GM18520 (cell line): ENCODE results near the gene FAM227A.

ENCODE experiments used
- ATAC-seq: cut with Tn5 transposase; IDR thresholded peaks from one replicate; pipeline ENCODE4 v1.9.1; 2021; ENCODE audit not compliant: unreplicated experiment

Gene FAM227A

DNA sequence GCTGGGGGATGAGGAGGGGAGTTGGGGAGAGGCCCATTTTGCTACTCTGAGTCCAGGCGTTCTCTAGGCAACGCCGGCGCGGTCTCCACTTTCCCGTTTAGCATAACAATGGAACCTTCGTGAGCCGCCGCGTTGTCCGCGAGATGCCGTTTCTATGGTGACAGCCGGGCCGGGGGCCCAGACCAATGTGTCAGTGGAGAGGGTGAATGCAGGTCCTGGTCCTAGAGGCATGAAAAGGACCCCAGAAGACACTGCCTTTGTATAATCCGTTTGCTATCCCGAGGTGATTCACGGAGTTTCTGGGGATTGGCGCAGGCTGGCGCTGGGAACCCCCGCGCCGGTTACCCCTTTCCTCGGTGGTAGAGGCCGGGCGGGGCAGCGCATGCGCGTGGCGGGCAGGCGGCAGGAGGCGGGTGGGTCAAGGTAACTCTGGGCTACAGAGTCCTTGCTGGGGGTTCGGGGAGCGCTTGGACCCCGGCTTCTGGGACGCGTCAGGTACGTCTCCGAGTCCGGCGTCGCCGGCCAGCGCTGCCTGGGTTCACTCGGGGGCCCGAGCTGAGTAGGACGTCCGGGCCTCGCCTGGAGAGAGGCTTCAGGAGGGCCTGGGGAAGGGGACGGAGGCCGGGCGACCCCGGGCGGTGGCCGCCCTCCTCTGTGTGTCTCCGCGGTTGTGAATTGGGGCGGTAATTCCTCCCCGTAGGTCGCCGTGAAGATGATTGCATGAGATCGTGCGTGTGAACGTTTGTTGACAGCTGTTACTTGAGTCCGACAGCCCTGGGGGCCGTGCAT lies at the start of gene FAM227A, which contains the start of gene CBY1:
TSS of gene FAM227A (minus strand) at position 137 of the 789 bp plus-strand sequence. CDS start 6,224 bp downstream, outside the sequence.
TSS of gene CBY1 (plus strand) at position 383 of the 789 bp plus-strand sequence. CDS start 11,417 bp downstream, outside the sequence.
- no peak for ATAC-seq

DNA sequence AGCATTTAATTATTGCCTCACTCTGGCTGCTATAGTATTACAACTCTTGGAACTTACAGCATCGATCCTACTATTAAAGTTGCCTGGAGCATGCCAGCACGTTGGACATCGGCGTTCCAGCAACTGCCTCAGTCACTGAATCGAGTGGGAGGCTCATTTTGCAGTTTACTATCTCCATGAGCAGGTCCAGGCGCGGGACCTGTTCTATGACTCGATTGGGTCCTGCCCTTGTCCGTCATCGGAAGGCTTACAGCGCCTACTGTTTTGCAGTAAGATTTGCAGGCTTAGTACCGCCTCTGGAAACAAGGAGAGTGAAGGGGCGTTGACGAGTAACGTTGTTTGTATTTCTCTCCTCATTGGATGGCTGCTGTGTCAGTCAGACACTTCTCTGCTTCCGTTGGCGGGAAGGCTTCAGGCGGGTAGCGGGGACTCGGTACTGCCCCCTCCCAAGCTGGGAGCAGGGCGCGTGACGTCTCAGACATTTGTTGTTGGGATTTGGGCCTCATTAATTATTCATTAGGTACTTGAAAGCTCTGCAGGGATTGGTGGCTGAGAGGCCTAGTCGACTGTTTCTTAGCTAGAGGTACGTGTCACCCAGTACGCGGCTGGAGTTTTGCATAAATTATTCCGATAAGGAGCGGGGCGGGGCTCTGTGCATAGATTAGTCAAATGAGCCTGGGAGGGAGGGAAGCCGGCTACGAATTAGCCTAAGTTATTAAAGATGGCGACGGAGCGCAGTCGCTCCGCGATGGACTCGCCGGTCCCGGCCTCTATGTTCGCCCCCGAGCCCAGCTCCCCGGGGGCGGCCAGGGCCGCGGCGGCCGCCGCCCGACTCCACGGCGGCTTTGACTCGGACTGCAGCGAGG lies 49.3 kb upstream of the FAM227A start, which contains the start of gene GTPBP1:
TSS of gene GTPBP1 (plus strand) at position 710 of the 866 bp plus-strand sequence. CDS start at position 722, 12 bp downstream.
- ATAC-seq = peak; percentile 57

DNA sequence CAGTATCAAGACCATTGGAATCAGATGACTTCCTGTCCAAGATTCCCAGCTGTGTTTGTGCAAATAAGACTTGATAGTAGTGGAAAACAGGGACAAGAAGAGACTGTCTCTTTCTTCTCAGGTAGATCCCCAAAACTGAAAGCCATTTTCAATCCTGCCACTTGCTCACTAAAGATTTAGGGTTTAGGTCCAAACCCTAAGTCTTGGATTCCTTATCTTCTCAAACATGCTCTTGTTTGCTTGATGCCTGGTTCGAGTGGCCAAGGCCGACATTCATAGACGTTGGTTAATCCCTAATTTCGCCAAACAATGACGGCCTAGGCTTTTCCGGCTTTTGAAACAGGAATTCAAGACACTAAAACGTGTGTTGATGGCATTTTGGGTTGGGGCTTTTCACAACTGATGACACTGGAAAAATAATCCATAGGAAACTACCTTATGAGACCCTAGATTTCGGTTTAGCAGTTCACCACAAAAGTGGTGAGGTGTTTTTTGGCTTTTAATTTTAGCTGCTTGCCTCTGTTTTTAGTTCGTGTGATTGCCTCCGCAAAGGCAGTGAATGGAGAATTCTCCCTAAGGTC lies 48.6 kb upstream of the FAM227A start:
- ATAC-seq = no peak

DNA sequence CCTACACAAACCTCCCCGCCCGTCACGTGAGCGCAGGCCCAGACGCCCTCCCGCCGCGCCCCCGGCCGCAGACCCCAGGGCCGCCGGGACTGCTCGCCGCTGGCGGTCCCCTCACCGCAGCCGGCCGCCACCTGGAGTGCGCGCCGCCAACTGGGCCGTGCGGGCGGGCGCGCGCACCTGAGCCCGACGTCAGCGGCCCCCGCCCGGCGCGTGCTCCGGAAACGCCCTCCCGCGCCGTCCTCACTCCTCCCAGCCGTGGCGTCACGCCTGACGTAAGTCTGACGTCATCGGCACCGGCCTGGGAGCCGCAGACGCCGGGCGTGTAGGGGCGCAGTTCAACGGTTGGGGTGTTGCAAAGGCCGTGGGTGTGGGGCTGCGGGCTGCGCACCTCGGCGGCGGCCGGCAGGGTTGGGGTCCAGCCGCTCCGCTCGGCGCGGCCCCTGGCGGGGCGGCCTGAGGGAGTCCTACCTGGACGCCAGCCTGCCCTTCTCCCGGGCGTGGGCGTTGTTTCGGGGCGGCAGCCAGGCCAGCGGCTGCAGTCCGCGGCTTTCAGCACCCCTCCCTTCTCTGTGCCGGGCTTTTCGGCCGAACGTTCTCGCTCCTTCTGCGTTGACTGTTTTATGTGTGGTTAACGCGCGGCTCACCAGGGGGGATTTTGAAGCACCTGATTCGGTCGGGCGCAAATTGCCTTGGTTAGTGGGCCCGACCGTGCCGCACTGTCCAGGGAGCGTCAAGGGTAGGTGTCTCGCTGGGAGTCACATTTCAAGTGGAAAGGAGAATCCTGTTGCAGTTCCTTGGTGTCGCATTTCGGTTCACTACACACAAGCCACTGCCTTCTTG lies 44.8 kb upstream of the FAM227A start, which contains the start of gene JOSD1:
TSS of gene JOSD1 (minus strand) at position 155 of the 840 bp plus-strand sequence. CDS start 956 bp downstream, outside the sequence.
- ATAC-seq = peak; percentile 26

DNA sequence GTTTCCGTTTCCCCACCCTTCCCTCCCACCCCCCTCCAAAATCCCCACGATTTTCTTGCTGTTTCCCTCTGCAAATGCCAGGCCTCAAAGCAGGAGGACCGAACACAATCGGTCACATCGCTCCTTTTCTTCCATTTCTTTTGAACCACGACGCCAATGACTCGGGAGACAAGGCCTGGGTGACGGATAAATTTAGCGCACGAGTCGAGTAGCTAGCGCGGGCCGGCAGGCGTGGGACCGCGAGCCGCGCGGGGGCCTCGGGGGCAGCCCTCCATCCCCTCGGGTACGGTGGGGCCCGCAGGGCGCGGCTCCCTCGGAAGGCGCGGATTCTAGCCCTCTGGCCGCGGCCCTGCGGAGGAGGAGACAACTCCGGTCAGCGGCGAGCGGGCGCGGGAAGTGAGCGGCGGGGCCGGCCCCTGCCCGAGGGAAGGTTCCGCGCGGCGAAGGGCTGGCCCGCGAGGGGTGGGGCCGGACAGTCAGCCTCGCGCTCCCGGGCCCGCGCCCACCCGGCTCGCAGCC lies 44.1 kb upstream of the FAM227A start:
- peak; percentile 17 for ATAC-seq

DNA sequence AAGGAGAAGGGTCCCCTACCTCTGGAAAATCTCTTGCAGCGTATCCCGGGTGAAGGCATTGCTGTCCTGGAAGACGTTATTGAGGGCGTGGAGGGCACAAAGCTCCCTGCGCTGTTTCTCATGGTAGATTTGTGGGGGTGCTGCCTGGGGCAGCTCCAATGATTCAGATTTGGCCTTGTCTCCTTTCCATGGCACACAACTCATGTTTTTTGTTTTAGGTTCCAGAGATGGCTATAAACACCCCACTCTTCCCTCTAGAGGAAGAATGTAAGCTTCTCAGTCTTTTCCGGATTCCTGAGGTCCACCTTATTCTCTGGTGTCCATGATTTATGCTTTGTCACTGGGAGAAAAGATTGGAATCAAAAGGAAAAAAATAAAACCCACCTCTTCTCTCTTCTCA lies 43.6 kb upstream of the FAM227A start:
- ATAC-seq = no peak

DNA sequence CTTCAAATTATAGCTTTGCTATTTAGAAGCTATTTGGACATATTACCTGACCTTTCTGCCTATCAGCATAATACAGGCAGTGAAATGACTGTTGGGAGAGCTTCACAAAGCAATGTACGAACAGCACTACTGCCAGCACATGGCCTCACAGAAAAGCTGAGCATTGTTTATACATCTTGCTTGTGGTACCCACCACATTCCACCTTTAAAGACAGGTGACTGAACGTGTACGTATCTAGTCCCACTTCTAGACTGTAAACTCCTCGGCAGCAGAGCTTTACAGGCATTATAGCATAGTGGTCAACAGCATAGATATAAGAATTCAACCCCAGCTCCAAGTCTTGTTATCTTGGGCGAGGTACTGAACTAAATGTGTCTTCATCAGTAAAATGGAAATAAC lies 43.0 kb upstream of the FAM227A start:
- ATAC-seq = no peak

DNA sequence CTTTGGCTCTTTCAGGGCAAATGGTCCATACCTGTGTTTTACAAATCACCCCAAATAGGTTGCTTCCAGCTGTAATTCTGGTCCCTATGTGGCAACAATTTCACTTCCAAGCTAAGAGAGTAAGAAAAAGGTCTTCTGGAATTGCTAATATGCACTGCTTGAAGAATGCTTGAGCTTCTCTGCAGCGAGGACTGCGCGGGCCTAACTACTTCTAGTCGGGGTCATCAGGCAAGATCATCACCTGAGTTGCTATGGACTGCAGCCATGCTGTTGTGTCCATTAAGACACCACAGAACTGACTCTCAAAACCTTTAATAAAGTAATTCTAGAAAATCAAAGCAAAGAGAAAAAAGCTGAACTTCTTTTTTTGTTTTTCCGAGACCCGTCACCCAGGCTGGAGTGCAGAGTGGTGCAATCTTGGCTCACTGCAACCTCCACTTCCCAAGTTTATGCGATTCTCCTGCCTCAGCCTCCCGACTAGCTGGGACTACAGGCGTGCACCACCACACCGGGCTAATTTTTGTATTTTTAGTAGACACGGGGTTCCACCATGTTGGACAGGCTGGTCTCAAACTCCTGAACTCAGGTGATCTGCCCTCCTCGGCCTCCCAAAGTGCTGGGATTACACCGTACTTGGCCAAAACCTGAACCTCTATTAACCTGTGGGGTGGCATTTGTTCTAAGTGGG lies 42.4 kb upstream of the FAM227A start:
- ATAC-seq = no peak

DNA sequence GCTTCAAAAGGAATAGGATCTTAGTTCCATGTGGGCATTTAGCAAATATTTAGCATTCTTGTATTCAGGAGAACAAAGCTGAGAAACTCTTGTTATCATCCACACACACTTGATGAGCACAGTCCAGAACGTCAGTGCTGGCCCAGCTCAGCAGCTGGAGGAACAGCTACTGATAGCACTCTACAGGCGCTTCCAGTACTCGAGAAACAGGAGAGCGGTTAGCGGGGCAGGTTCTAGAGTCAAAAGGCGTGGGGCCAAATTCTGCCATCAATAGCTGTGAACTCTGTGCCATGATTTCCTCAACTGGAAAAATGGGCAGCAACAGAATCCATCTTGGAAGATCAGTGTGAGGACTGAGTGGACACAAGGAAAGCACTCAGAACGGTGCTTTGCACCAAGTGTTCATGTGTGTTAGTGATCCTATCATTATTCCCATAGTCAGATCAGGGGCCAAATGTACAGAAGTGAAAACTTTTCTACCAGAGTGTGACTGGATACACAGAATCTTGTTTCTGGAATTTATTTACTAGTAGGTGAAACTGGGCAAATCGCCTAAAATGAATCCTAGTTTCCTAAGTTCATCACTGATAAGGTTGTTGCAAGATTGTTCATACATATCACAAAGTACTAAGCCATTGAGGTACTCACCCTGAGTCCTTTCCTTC lies 41.4 kb upstream of the FAM227A start:
- no peak for ATAC-seq

DNA sequence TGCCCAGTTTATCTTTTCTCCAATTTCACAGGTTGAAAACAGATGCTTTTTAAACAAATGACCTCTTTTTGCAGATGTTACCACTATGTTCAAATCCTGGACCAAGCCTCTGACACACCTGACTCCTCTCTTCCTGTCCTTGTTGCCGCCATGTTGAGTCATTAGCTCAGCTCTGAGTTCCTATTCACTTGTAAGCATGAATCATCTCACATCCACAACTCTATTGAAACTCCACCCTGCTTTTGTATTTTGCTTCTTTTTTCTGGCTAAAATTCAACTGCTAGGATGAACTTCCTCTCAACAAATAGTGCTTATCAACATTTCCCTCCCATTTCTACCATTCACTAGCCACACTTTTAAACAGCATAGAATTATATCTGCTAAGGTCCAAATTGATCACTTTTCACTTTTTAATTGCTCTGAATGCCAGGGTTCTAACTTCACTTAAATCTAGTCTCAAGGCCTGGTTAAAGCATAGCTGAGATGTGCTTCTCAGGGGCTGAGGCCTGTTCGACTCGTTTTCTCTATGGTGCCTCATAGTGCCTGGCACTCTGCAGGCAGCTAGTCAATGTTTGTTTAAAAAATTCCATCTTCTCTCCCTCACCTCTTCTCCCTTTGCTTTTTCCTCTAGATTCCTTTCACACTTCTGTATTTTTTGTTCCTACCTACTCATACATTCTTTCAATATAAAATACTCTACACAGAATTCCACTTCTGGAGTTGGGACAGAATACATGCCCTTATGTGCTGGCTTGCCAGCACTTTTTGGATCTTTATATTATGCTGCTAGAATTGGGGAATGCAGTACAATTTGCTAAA lies 40.6 kb upstream of the FAM227A start:
- ATAC-seq = no peak

DNA sequence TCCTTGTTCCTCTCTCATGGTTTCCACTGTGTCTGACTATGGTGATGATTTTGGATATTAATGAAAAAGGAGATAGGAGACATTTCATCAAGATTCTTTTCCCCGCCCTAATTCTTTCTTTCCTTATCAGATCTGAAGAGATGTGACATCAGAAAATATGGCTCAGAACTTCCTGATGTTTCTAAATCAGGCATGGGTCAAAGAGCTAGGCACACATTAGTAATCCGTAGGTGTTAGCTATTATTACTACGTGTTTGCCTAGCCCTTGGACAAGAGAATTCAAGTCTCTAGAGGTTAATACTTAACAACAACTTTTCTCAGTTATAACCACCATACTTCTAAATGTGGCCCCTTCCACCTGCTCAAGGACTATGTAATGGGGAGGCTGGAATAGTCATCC lies 38.7 kb upstream of the FAM227A start:
- ATAC-seq = no peak

DNA sequence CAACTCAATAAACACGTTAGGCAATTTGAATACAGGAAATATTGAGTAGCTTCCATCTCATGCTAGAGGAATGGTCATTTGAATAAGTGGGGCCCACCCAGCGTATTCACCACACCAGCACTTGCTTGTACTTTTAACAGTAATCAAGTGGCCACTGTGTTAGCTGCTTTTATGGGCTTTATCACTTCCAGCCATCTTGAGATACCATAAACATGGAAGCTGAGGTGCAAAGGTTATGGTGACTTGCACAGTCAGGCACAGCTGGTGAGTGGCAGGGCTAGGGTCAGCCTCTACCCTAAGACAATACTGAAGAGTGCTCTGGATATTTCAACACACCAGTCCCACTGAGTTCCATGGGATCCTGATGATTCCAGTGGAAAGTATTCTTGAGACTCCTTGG lies 37.9 kb upstream of the FAM227A start:
- no peak for ATAC-seq

DNA sequence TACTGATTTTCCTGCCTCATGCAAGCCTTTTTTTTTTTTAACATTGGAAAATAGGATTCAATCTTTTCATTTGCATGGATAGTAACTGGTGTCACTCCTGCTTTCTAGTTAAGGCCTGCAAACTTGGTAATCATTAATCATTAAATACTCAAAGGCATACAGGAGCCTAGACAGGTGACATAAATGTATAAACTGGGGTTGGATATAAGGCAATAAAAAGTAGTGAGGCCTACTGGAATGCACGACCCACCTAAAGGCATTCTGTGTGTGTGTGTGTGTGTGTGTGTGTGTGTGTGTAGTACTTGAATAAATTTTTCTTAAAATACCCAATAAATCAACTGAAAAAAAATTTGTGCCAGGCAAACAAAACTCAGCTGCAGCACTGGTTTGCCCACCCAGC lies 33.5 kb upstream of the FAM227A start:
- no peak for ATAC-seq

DNA sequence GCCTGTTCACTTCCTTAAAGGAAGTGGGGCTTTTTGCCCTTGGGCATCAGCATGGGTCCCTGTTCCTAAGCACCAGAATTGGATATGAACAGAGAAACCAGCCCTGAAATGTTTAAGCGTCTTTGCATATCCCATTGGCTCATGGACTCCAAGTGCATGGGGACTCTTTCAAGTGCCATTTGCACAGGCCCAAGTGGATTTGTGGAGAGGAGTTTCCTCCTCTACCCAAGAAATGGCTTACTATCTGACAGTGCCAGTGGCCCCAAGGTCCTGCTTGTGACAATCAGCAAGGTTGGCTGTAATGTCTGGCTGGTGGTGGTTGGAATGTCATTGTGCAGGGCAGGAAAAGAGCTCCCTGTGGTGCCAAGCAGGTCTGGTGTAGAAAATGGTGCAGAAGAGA lies 29.6 kb upstream of the FAM227A start:
- ATAC-seq = no peak

DNA sequence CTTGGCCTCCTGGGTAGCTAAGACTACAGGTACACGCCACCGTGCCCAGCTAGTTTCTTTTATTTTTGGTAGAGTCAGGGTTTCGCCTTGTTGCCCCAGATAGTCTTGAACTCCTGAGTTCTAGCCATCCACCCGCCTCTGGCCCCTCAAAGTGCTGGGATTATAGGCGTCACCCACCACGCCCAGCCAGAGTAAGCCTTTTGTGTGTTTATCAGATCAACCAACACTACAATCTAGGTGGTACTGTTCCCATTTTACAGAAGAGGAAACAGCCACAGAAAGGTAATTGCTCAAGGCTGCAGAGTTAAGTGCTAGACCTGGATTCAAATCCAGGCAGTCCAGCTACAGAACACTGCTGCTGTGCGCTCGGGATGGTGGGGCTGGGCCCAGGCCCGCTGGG lies 28.7 kb upstream of the FAM227A start:
- ATAC-seq = no peak

DNA sequence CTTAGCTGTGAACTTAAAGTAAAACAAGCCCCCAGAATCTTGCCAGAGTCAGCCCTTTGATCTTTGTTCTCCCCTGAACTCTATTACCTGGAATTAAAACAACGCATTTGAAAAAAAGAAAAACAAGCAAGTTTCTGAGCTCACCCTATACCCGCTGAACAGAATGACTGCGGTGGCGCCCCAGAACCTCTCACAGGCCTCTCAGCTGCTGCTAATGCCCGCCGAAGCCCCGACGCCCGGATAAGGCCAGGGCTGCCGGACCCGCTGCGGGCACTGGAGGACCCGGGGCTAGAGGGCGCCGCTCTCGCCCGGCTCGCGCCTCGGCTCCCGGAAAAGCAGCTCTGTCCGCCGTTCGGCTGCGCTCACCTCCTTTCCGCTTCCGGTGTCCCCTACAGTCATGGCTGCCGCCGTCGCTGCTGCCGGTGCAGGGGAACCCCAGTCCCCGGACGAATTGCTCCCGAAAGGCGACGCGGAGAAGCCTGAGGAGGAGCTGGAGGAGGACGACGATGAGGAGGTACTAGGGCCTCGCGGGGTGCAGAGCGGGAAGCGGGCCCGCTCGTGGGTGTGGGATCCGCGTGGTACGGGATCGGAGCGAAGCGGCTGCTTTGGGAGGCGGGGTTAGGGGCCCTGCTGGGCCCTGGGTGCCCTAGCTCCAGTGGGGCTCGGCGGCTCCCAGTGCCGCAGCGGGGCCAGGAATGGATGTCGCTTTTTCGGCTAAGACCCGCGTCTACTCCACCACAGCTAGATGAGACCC lies 25.6 kb upstream of the FAM227A start, which contains the start of gene TOMM22:
TSS of gene TOMM22 (plus strand) at position 376 of the 754 bp plus-strand sequence. CDS start at position 398, 22 bp downstream.
- peak; percentile 94 for ATAC-seq

DNA sequence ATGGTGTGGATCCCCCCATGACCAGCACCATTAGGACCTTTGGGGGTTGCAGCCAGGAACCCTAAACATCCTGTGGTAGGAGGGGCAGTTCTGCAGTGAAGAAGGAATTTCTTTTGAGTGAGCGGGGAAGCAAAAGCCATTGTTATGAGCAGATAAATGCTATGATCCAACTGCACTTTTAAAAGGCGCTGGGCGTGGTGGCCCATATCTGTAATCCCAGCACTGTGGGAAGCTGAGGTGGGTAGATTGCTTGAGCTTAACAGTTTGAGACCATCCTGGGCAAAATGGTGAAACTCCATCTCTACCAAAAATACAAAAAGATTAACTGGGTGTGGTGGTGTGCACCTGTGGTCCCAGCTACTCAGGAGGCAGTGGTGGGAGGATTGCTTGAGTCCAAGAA lies 19.6 kb upstream of the FAM227A start:
- ATAC-seq = no peak
